ENCODE results near the gene KPTN.

Gene KPTN

DNA sequence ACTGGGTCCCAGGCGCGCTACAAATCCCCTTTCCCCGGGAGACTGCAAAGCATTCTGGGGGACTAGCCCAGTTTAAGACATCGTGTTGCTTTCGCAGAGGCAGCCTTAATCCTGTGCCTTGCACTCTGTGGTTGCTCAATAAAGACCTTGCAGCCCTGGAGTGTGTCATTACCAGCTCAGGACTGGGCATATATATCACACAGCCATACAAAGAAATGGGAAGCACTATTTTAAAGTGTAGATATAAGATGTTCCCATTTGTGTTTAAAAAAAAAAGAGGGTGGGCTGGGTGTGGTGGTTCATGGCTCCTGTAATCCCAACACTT, 19.8 kb upstream of the KPTN start:
- Histone ChIP-seq H3K4me2 (ENCODE audit: low read depth, low read length, poor library complexity, severe bottlenecking) (no peak overlapping the region), H3K36me3 (ENCODE audit: insufficient read depth, low read length) (peaks cover 40% of the 10 kb centered on the region; the same call in 1 of the 2 replicates), H3K79me2 (ENCODE audit: insufficient read depth, low read length) (peaks cover 23% of the 10 kb centered on the region), H3K9ac (ENCODE audit: low read depth, low read length, poor library complexity, severe bottlenecking) (no peak overlapping the region), H3K9me2 (replicated peaks; ENCODE audit: low read depth, low read length) (no peaks in the 10 kb centered on the region), H3K4me1 (ENCODE audit: insufficient read depth, low read length, poor library complexity, severe bottlenecking) (no peaks in the 10 kb centered on the region), H2AFZ (ENCODE audit: low read length) (no peak overlapping the region), H3K9me3 (ENCODE audit: insufficient read depth, low read depth, low read length) (no peaks in the 10 kb centered on the region), H3K4me3 (ENCODE audit: low read length, poor library complexity, severe bottlenecking) (no peak overlapping the region), H3K27me3 (ENCODE audit: insufficient read depth, low read length, poor library complexity, severe bottlenecking) (no peaks in the 10 kb centered on the region), H4K20me1 (ENCODE audit: insufficient read depth, low read length, poor library complexity, severe bottlenecking) (peaks cover 7% of the 10 kb centered on the region), H3F3A (ENCODE audit: low read depth) (no peaks in the 10 kb centered on the region)
- no peak for TF ChIP-seq EZH2phosphoT487 (IDR thresholded peaks at IDR 0.05; ENCODE audit: borderline replicate concordance)
- TF ChIP-seq, protein P1, sequence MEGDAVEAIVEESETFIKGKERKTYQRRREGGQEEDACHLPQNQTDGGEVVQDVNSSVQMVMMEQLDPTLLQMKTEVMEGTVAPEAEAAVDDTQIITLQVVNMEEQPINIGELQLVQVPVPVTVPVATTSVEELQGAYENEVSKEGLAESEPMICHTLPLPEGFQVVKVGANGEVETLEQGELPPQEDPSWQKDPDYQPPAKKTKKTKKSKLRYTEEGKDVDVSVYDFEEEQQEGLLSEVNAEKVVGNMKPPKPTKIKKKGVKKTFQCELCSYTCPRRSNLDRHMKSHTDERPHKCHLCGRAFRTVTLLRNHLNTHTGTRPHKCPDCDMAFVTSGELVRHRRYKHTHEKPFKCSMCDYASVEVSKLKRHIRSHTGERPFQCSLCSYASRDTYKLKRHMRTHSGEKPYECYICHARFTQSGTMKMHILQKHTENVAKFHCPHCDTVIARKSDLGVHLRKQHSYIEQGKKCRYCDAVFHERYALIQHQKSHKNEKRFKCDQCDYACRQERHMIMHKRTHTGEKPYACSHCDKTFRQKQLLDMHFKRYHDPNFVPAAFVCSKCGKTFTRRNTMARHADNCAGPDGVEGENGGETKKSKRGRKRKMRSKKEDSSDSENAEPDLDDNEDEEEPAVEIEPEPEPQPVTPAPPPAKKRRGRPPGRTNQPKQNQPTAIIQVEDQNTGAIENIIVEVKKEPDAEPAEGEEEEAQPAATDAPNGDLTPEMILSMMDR (conservative IDR thresholded peaks at IDR 0.05; ENCODE audit: low read length) = no peak

DNA sequence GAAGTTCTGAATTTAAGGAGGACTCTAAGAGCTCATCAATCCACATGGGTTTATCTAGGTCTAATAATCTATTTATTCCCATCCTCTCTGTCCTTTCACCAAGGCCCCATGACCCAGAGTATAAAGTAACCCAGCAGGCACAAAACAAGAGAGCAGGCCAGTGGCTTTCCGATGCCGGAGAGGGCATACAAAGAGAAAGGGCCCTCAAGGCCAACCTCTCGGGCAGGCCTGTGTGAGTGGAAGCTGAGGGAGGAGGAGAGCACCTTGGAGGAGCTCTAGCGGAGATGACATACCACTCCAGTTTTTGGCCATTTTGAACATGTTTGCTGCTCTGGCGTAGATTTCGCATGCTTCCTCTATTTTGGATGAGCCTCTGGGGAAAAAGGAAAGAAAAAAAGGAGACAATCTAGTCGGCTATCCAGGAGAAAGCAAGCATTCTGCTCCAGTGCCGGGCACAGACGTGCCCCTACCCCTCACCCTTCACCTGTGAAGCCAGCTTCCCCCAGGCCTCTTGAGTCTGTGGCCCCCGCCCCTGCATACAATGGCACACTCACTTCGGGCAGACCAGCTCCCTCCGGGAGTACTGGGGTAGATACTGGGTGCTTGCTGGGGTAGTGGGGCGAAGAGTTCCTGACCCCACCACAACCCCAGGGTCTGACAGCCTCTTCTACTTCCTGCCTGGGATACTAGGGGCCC, 19.3 kb upstream of the KPTN start:
- no peak overlapping the region for H3K4me3 ChIP-seq (ENCODE audit: low read length, poor library complexity, severe bottlenecking)
- H3F3A ChIP-seq (ENCODE audit: low read depth) = no peaks in the 10 kb centered on the region
- peaks cover 45% of the 10 kb centered on the region; the same call in 1 of the 2 replicates for H3K36me3 ChIP-seq (ENCODE audit: insufficient read depth, low read length)
- H3K27me3 ChIP-seq (ENCODE audit: insufficient read depth, low read length, poor library complexity, severe bottlenecking) = no peaks in the 10 kb centered on the region
- H3K79me2 ChIP-seq (ENCODE audit: insufficient read depth, low read length) = peaks cover 18% of the 10 kb centered on the region; the same call in 1 of the 2 replicates
- peaks cover 7% of the 10 kb centered on the region for H4K20me1 ChIP-seq (ENCODE audit: insufficient read depth, low read length, poor library complexity, severe bottlenecking)
- H3K9me2 ChIP-seq (replicated peaks; ENCODE audit: low read depth, low read length) = no peaks in the 10 kb centered on the region
- no peak overlapping the region for H2AFZ ChIP-seq (ENCODE audit: low read length)
- no peaks in the 10 kb centered on the region for H3K4me1 ChIP-seq (ENCODE audit: insufficient read depth, low read length, poor library complexity, severe bottlenecking)
- no peak overlapping the region for H3K4me2 ChIP-seq (ENCODE audit: low read depth, low read length, poor library complexity, severe bottlenecking)
- TF ChIP-seq EZH2phosphoT487 (IDR thresholded peaks at IDR 0.05; ENCODE audit: borderline replicate concordance) = no peak
- TF ChIP-seq, protein P1 (conservative IDR thresholded peaks at IDR 0.05; ENCODE audit: low read length) = no peak
- no peaks in the 10 kb centered on the region for H3K9me3 ChIP-seq (ENCODE audit: insufficient read depth, low read depth, low read length)
- H3K9ac ChIP-seq (ENCODE audit: low read depth, low read length, poor library complexity, severe bottlenecking) = no peak overlapping the region

DNA sequence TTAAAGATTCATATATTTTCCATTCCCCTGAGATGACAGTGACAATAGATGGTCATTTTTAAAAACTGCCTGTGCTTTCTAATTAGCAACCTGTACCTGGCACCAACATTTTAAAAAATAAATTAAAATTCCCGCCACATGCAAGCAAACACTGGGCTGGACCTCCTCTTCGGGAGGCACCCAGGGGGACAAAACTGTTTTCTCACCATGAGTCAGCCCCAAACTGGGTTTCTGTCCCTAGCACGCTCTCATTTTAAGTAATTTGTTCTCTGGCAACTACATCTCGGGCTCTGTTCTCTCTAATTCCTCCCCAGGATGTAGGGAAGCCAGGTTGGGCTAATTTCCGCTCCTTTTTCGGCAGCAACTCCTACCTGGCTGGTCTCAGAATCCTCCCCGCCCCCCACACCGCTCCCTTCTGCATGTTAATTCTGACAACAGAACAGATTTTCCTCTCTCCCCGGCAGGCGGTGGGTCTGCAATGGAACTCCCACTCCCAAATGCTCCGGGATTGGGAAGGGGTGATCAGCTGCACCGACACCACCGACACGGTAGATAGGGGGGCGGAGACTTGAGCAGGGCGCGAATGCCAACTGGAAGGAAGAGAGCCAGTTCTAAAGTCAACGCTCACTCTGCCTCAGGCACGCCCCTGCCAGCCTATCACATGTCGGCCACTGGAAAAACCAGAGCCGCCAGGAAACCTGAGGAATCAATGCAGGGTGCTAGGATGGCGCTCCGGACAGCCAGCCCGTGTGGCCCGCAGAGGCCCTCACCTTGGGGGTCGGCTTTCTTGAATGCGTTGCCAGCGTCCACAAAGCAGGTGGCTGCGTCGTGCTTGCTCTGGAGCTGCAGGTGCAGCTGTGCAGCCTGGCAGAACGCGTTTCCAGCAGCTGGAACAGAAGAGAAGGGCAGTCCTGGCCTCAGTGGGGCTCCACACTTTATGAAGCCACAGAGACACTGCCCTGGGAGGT, 16.1 kb upstream of the KPTN start:
- Histone ChIP-seq H3K9me2 (replicated peaks; ENCODE audit: low read depth, low read length) (no peaks in the 10 kb centered on the region), H3K4me2 (ENCODE audit: low read depth, low read length, poor library complexity, severe bottlenecking) (no peak overlapping the region), H3K9me3 (ENCODE audit: insufficient read depth, low read depth, low read length) (no peaks in the 10 kb centered on the region), H3K79me2 (ENCODE audit: insufficient read depth, low read length) (no peaks in the 10 kb centered on the region), H3K4me3 (ENCODE audit: low read length, poor library complexity, severe bottlenecking) (no peak overlapping the region), H3K27me3 (ENCODE audit: insufficient read depth, low read length, poor library complexity, severe bottlenecking) (no peaks in the 10 kb centered on the region), H3K9ac (ENCODE audit: low read depth, low read length, poor library complexity, severe bottlenecking) (no peak overlapping the region), H4K20me1 (ENCODE audit: insufficient read depth, low read length, poor library complexity, severe bottlenecking) (no peaks in the 10 kb centered on the region), H3K36me3 (ENCODE audit: insufficient read depth, low read length) (peaks cover 59% of the 10 kb centered on the region; the same call in 1 of the 2 replicates), H3F3A (ENCODE audit: low read depth) (no peaks in the 10 kb centered on the region), H3K4me1 (ENCODE audit: insufficient read depth, low read length, poor library complexity, severe bottlenecking) (no peaks in the 10 kb centered on the region), H2AFZ (ENCODE audit: low read length) (no peak overlapping the region)
- TF ChIP-seq, protein P1 (conservative IDR thresholded peaks at IDR 0.05; ENCODE audit: low read length) = no peak
- no peak for TF ChIP-seq EZH2phosphoT487 (IDR thresholded peaks at IDR 0.05; ENCODE audit: borderline replicate concordance)
